ENCODE results near the gene AMELX.

DNA sequence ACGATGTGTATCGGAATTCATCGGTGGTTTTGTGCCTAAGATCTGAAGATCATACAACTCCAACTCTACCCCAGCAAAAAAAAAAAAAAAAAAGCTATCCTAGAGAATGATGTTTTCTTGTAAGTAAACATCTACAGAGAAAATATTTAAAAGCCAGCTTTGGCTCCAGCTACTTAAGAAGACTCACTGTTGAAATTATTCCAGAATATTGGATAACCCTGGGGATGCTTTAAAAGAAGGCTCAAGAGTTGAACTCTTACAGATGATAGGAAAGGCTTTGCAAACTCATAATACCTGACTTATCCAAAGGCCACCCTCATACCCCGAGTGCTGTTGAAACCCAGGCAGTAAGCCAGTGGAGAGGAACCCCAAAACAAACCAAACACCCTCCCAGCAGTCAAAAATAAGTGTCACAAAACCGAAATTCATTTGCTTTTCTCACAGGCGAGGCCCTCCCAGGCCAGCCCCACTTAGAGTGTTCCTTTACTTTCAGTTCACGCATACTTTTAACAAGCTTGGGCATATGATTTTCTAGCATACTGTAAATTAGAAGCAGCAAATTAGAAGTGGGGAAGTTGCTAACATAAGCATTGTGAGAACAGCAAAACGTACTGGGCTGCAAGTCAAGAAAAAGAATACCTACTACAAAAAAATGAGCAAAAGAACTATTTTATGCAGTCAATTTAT, 2.7 kb upstream of the AMELX start:
- TF ChIP-seq, protein P1, sequence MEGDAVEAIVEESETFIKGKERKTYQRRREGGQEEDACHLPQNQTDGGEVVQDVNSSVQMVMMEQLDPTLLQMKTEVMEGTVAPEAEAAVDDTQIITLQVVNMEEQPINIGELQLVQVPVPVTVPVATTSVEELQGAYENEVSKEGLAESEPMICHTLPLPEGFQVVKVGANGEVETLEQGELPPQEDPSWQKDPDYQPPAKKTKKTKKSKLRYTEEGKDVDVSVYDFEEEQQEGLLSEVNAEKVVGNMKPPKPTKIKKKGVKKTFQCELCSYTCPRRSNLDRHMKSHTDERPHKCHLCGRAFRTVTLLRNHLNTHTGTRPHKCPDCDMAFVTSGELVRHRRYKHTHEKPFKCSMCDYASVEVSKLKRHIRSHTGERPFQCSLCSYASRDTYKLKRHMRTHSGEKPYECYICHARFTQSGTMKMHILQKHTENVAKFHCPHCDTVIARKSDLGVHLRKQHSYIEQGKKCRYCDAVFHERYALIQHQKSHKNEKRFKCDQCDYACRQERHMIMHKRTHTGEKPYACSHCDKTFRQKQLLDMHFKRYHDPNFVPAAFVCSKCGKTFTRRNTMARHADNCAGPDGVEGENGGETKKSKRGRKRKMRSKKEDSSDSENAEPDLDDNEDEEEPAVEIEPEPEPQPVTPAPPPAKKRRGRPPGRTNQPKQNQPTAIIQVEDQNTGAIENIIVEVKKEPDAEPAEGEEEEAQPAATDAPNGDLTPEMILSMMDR (IDR thresholded peaks at IDR 0.05) = no peak
- no peak for TF ChIP-seq POLR2A (IDR thresholded peaks at IDR 0.05)
